Hippocampal formation (tissue), 2 donors: ENCODE data around the gene APBA2.
"Not testable (repeated sequence)": the region's sequence is repeated elsewhere in the genome, so short reads cannot be mapped to it uniquely, and the experiment has no call there.

Experiments
- DNase-seq, 2 donors: peaks; one replicate each; lab custom pipeline; 2025; lab: John Stamatoyannopoulos, UW

APBA2 gene

GRCh38 chr15:29035336-29036285 lies 149.8 kb downstream of the APBA2 start:
- DNase-seq = no peak

DNA sequence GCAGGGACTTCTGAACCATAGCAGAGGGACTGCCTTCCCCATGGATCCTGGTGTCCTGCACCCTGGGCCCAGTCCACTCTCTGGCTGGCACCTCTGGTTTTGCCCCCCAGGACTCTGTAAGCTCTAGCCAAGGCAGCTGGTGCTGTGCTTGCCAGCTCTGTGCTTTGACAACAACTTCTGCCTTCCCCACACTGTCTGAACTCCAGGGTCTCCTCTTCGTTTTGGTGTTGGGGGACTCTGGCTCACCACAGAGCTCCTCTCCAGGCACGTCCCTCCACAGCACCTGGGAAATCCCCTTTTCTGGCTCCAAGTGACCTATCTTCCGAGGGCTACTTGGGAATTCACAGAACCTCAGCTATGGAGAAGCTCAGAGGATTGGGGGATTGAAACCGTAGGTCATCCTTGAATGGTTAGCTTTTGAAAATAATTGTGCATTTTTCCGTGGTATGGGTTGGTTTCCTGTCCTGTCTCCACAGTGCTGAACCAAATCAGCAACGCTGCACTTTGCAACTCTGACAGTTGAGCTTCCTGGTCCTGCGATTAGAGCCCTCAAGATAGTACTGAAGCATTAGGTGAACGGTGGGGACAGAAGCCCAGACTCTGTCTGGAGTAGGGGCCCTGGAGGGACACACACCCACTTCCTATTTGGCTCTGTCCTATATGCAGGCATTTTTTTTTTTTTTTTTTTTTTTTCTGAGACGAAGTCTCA lies 152.4 kb downstream of the APBA2 start:
- no peak for DNase-seq

DNA sequence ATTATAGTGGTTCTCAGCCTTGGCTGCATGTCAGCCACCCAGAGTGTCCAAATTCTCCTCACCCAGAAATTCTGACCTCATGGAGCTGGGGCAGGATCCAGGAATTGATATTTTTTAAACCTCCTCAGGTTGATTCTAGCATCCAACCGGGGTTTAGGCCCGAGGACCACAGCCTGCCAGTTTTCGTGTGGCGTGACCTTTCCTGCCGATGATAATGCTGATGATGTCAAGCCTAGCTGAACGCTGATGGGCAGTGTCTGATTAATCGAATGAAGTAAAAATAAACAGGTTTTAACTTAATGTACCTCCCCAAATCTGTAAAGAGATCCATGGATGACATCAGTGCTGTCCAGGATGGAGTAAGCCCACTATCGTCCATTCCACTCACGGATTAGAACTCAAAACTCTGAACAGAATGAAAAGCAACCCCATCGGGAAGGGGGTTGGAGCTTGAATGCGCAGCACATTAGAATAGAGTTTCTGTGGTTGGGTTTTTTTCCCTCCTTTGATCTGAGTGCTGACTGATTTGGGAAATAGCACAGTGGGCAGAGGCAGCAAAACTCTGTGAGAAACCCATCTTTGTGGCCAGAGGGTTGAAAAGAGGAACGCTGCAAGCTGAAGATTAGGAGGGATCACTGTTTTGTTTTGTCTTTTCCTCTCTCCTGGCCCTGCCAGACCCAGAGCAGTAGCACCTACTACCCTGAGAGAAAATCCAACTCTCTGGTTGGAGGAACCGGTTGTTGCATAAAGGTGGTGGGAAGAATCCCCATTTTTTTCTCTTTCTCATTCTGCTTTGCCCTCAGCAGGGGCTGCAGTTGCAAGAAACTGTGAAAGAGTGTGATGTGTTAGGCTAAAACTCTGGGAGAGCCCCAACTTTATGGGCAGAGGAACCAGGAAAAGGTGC lies 153.9 kb downstream of the APBA2 start:
- no peak for DNase-seq

GRCh38 chr15:29040370-29040751 lies 154.6 kb downstream of the APBA2 start:
- DNase-seq = peak in 1 of 2 donors; percentile 64

DNA sequence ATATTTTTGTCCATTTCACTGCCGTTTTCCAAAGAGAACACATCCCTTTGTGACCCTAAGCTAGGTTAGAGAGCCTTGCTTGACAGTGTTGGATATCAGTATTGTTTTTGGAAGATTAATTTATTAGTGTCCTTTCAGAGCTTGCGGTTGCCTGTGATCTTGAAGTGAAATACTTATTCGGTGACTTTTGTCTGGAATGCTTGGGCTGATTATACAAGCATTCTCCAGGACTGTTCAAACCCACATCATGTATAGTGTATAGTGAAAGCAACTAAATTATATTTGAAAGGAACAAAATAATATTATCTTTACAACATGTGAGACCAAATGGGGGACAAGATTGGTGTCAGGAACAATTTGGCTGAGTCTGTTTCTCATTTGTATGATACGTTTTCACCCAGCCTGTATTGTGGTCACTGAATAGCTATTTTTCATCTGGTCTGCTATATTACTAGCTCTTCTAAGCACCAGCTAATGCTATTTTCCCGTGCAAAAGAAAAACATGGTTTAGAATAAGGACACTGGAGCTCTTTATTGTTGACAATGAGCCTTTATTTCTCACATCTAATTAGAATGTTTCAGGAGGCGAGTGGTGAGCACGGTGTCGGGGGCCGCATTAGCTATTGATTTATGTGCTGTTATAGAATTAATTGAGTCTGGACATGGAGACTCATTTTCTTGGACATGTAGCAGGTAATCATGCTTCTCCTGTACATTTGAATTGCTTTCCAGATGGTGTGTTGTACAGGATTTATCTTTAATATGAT lies 158.1 kb downstream of the APBA2 start:
- peak in 1 of 2 donors; percentile 88 for DNase-seq

DNA sequence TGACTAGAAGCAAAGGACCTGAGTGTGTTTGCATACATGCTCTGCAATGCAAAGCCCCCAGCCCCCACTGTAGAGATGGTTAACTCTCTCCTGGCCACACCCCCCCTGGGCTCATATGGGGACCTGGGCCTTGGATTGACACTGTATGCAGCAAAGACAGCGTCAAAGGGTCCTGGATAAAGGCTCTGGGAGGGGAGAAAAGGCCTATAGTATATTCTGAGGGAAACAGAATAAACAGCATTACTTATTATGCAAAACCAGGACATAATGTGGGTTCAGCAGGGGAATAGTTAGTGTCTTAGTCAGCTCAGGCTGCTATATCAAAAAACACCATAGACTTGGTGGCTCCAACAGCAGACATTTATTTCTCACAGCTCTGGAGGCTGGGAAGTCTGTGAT lies 158.7 kb downstream of the APBA2 start:
- peak in 1 of 2 donors; percentile 24 for DNase-seq

- not testable (repeated sequence) for DNase-seq
These were observed 159.4 kb downstream of the APBA2 start for GRCh38 chr15:29045161-29045560.

DNA sequence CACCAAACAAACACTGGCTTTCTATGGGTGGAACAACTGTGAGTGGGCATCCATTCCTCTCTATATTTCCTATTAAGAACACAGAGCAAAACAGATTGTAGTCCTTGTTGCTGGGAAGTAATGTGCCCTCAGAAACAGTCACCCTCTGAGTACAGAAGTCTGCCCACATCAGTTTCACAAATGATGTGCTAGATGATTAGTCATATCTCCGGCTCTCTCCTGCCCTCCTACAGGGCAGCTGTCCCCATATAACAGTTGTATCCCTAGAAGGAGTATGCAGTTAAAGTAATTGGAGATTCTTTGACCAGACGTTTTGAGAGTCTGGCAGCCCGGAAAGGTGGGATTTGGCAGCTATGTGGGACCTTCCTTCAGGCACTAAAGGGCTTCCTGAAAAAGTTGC lies 159.9 kb downstream of the APBA2 start:
- peak in 1 of 2 donors; percentile 62 for DNase-seq

GRCh38 chr15:29046281-29046810 lies 160.6 kb downstream of the APBA2 start:
- DNase-seq = no peak

DNA sequence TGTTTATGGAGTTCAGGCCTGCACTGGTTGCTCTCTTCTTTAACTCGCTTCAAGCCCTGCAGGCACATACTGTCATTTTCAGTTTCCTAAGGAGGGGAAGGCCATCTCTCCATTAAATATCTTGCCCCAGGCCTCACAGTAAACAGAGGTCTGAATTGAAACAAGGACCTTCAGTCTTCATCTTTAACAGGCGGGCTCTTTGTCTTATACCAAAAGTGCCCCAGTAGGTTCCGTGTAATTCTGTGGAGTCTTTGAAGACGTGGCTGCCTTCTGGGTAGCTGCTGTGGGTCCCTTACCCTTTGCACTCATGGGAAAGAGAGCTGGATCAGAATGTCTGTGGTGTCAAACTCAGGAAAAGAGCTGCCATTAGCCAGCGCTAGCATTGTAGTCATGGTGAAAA lies 161.2 kb downstream of the APBA2 start:
- no peak for DNase-seq

DNA sequence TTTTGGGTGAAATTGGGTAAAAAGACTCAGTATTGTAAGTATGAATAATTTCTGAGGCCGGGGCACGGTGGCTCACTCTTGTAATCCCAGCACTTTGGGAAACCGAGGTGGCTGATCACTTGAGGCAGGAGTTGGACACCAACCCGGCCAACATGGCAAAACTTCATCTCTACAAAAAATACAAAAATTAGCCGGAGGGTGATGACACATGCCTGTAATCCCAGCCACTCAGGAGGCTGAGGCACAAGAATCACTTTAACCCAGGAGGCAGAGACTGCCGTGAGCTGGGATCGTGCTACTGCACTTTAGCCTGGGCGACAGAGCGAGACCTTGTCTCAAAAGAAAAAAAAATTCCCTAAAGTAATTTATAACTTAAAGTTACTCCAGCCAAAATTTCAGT lies 162.2 kb downstream of the APBA2 start:
- no peak for DNase-seq

DNA sequence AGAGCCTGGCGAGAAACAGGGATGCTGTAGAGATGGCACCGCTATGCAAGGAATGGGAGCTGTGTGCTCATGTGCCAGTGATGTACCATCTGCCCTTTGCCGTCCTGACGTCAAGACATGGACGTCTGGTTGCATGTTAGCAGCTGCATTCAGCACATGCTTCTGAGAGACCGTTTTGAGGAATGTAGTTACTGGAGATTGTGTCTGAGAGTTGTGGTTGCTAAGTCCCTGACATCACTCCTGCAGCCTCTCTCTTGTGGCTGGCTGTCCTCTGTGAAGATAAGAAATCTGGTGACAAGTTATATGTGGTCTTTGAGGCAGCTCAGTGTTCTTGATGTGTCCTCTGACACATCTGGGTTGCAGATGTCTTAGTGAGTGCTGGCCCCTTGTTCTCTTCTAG lies 165.1 kb downstream of the APBA2 start:
- no peak for DNase-seq

DNA sequence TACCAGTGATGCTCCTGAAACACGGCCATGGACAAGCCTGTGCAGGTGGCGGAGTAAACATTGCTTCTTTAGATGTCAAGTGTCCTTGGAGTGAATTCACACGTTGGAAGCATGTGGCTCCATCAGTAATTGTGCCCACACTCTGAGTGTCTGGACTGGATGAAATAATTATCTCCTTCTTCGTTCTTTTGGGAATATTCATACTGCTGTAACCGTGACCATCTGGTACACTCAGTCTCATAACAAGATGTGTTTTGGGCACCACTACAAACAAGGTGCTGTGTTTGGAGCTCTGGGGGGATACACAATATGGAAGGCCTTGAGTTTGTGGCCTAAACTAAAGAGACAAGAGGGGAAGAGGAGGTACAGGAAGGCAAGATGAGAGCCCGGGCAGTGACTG lies 165.6 kb downstream of the APBA2 start:
- DNase-seq = no peak

DNA sequence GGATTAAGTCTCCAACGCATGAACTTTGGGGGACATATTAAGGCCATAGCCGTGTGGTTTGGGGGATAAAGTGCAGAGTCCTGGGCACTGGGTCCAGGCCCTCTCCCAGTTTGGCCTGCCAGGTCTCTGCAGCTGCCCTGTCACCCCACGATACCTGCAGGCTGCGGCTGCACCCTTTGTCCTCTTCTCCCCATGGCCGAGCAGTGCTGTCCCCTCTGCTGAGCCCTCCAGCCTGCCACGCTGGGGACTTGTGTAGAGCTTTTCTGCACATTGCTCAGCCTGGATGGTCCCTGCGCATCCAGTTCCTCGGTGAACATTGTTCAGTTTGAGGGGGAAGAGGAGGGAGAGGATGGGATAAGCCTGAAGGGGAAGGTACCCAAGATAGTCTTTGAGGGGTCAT lies 167.2 kb downstream of the APBA2 start:
- no peak for DNase-seq

DNA sequence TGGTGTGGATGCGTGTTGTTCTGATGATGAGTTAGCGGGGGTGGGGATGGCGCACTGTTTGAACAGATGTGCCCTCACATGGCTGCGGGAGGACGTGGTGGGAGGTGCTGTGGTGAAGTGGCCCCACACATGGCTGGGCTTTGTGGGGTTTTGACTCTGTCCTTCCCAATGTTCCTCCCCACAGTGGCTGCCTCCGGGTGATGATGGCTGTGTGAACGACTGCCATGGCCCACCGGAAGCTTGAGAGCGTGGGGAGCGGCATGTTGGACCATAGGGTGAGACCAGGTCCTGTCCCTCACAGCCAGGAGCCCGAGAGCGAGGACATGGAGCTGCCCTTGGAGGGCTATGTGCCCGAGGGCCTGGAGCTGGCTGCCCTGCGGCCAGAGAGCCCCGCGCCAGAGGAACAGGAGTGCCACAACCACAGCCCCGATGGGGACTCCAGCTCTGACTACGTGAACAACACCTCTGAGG lies 167.9 kb downstream of the APBA2 start:
- no peak for DNase-seq

GRCh38 chr15:29054171-29055045 lies 168.6 kb downstream of the APBA2 start:
- DNase-seq = no peak

- no peak for DNase-seq
These were observed 170.1 kb downstream of the APBA2 start for GRCh38 chr15:29055876-29056275.

GRCh38 chr15:29056839-29057450 lies 171.2 kb downstream of the APBA2 start:
- no peak for DNase-seq

DNA sequence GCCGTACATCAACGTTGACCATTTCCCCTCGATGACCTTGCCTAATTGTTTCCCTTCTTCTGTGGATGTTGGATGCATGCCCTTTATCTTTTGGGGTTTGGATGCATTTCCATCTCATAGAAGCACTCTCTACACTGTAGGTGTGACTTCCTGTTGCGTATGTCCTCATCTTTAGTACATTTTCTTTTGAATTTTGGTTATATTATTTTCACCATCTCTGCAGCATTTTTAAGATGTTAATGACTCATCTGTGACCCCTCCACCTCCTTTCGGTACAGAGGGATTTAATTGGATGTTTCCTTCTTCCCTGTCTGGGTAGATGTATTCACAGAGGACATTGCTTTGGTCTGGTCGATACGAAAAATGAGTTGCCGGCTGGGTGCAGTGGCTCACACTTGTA lies 172.1 kb downstream of the APBA2 start:
- no peak for DNase-seq
